HepG2 (cell line): ENCODE results near the gene SGMS1. TPM values are rescaled to one million over a fixed set of nuclear protein-coding genes. Genes with fewer than 3 reads are reported as not detected.

Experiments
- BORCS8-MEF2B ChIP-seq: sonication (generic); formaldehyde crosslinking; IDR thresholded peaks from 2 replicates; pipeline ENCODE4 v1.8.0; 2022; ENCODE audit warnings: mild to moderate bottlenecking, missing genetic modification reagents
- HCFC1 ChIP-seq: fragments of 150-350 bp; IDR thresholded peaks from 2 replicates; pipeline ENCODE4 v1.6.1; 2014; ENCODE audit warnings: low read depth, low read length
- HDAC6 ChIP-seq: fragments of 200-600 bp; sonication (generic); IDR thresholded peaks from 2 replicates; pipeline ENCODE4 v1.7.0; 2017; ENCODE audit warnings: mild to moderate bottlenecking, antibody characterized with exemption, low read length, low read depth
- NR2F6 ChIP-seq, 2 experiments: IDR thresholded peaks; 2 replicates each; pipeline ENCODE4 v1.6.1; 2016; ENCODE audit warnings: antibody characterized with exemption in 1 of 2, mild to moderate bottlenecking in 1 of 2
- POGZ ChIP-seq: sonication (generic); formaldehyde crosslinking; IDR thresholded peaks from 2 replicates; pipeline ENCODE4 v1.4.0; 2020; ENCODE audit warnings: mild to moderate bottlenecking, missing genetic modification reagents
- RXRB ChIP-seq: IDR thresholded peaks from 2 replicates; pipeline ENCODE4 v1.6.1; 2016; ENCODE audit warnings: borderline replicate concordance, missing genetic modification reagents, missing compliant biosample characterization
- ZKSCAN1 ChIP-seq: fragments of 150-350 bp; IDR thresholded peaks from 2 replicates; pipeline ENCODE4 v1.6.1; 2014; ENCODE audit warnings: low read length
- ZNF138 ChIP-seq: sonication (generic); formaldehyde crosslinking; IDR thresholded peaks from 2 replicates; pipeline ENCODE4 v1.5.0; 2020; ENCODE audit warnings: mild to moderate bottlenecking, low read depth, missing genetic modification reagents
- polyA plus RNA-seq, 8 experiments: library from polyadenylated mRNA; depleted of rRNA in 3 of 8; stranded (reverse) in 7 of 8; unstranded in 1 of 8; fragments of >200 nt; fragmentation: Illumina TruSeq in 4 of 8; extraction: Trizol in 4 of 8; gene quantifications; 2 replicates each; pipeline versions ENCODE4 v1.2.1 to v1.2.3, GENCODE V29; 2011 to 2016; ENCODE audit warnings: low read depth in 4 of 8, missing spikeins in 1 of 8, mixed read lengths in 1 of 8; ENCODE audit not compliant: insufficient read depth in 1 of 8
- total RNA-seq, 5 experiments: library from RNA; depleted of rRNA; stranded (reverse); fragments of >200 nt; fragmentation: Illumina TruSeq; extraction: Trizol; gene quantifications; 2 replicates each; pipeline ENCODE4 v1.2.3, GENCODE V29; 2016; ENCODE audit warnings: low read depth in 1 of 5
- TF ChIP-seq, protein P1 (sequence below): IDR thresholded peaks from 2 replicates; pipeline ENCODE4 v1.6.1; 2016; ENCODE audit warnings: mild to moderate bottlenecking
- TF ChIP-seq, protein P2 (sequence below): sonication (generic); formaldehyde crosslinking; IDR thresholded peaks from 2 replicates; pipeline ENCODE4 v1.4.0; 2020; ENCODE audit warnings: missing genetic modification reagents, borderline replicate concordance
- TF ChIP-seq, protein P3 (sequence below): sonication (generic); formaldehyde crosslinking; IDR thresholded peaks from 2 replicates; pipeline ENCODE4 v1.4.0; 2020; ENCODE audit warnings: missing genetic modification reagents, borderline replicate concordance
- TF ChIP-seq, protein P4 (sequence below): sonication (generic); formaldehyde crosslinking; IDR thresholded peaks from 2 replicates; pipeline ENCODE4 v1.5.0; 2020; ENCODE audit warnings: mild to moderate bottlenecking, missing genetic modification reagents, borderline replicate concordance
- TF ChIP-seq, protein P5 (sequence below): sonication (generic); formaldehyde crosslinking; IDR thresholded peaks from 2 replicates; pipeline ENCODE4 v1.9.0; 2021; ENCODE audit warnings: missing genetic modification reagents, mild to moderate bottlenecking, borderline replicate concordance
- TF ChIP-seq, protein P6 (sequence below): sonication (generic); IDR thresholded peaks from 2 replicates; pipeline ENCODE4 v1.6.1; 2016; ENCODE audit warnings: low read depth, borderline replicate concordance

Gene SGMS1
- total and polyA plus RNA-seq, 2 of the 13 experiments (the other 11 are each of a cell fraction or from before 2014, with no cell fraction given) = 6.5 to 15.1 TPM

DNA sequence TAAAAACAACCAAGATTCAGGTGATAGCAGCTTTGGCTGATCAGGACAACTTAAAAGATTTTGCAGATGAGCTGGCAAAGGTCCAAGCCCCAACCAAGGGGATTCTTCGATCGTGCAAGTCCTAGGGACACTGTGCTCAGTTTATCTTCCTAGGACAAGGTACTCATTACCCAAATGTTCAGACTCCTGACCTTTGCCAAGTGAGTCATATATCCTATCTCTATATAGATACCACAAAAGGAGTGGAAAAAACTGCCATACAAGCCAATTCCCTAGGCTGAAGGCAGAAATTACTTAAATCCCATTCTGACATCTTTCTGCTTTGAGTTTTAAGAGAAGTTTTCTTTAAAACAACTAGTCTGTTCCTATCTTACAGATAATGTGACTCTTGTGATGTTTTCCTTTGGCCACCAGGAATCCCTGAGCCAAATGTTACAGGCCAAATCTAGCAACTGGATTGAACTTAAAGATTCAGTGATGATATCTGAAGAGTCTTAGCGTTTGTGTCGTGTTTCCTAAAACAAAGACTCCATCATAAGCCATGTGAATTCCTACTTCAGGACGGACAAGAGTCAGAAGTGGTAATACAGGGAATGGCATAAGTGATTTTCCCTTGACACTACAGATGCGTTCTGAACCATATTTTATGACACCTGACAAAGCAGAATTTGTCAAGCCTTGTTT, 229.8 kb downstream of the SGMS1 start (continued):
- TF ChIP-seq, protein P1, sequence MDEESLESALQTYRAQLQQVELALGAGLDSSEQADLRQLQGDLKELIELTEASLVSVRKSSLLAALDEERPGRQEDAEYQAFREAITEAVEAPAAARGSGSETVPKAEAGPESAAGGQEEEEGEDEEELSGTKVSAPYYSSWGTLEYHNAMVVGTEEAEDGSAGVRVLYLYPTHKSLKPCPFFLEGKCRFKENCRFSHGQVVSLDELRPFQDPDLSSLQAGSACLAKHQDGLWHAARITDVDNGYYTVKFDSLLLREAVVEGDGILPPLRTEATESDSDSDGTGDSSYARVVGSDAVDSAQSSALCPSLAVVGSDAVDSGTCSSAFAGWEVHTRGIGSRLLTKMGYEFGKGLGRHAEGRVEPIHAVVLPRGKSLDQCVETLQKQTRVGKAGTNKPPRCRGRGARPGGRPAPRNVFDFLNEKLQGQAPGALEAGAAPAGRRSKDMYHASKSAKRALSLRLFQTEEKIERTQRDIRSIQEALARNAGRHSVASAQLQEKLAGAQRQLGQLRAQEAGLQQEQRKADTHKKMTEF (CRISPR knock-in tag) = no peak
- TF ChIP-seq HDAC6 (no peak), BORCS8-MEF2B (no peak), NR2F6 (IDR thresholded peaks at IDR 0.05) (peak; percentile 70), NR2F6 (CRISPR knock-in tag; IDR thresholded peaks at IDR 0.05) (peak; percentile 77), POGZ (CRISPR knock-in tag) (peak; percentile 59), ZNF138 (no peak), ZKSCAN1 (no peak), RXRB (CRISPR knock-in tag) (peak; percentile 24; the same call in 1 of the 2 replicates), HCFC1 (no peak)
- TF ChIP-seq, protein P2, sequence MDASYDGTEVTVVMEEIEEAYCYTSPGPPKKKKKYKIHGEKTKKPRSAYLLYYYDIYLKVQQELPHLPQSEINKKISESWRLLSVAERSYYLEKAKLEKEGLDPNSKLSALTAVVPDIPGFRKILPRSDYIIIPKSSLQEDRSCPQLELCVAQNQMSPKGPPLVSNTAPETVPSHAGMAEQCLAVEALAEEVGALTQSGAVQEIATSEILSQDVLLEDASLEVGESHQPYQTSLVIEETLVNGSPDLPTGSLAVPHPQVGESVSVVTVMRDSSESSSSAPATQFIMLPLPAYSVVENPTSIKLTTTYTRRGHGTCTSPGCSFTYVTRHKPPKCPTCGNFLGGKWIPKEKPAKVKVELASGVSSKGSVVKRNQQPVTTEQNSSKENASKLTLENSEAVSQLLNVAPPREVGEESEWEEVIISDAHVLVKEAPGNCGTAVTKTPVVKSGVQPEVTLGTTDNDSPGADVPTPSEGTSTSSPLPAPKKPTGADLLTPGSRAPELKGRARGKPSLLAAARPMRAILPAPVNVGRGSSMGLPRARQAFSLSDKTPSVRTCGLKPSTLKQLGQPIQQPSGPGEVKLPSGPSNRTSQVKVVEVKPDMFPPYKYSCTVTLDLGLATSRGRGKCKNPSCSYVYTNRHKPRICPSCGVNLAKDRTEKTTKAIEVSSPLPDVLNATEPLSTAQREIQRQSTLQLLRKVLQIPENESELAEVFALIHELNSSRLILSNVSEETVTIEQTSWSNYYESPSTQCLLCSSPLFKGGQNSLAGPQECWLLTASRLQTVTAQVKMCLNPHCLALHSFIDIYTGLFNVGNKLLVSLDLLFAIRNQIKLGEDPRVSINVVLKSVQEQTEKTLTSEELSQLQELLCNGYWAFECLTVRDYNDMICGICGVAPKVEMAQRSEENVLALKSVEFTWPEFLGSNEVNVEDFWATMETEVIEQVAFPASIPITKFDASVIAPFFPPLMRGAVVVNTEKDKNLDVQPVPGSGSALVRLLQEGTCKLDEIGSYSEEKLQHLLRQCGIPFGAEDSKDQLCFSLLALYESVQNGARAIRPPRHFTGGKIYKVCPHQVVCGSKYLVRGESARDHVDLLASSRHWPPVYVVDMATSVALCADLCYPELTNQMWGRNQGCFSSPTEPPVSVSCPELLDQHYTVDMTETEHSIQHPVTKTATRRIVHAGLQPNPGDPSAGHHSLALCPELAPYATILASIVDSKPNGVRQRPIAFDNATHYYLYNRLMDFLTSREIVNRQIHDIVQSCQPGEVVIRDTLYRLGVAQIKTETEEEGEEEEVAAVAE (CRISPR knock-in tag) = no peak
- TF ChIP-seq, protein P3, sequence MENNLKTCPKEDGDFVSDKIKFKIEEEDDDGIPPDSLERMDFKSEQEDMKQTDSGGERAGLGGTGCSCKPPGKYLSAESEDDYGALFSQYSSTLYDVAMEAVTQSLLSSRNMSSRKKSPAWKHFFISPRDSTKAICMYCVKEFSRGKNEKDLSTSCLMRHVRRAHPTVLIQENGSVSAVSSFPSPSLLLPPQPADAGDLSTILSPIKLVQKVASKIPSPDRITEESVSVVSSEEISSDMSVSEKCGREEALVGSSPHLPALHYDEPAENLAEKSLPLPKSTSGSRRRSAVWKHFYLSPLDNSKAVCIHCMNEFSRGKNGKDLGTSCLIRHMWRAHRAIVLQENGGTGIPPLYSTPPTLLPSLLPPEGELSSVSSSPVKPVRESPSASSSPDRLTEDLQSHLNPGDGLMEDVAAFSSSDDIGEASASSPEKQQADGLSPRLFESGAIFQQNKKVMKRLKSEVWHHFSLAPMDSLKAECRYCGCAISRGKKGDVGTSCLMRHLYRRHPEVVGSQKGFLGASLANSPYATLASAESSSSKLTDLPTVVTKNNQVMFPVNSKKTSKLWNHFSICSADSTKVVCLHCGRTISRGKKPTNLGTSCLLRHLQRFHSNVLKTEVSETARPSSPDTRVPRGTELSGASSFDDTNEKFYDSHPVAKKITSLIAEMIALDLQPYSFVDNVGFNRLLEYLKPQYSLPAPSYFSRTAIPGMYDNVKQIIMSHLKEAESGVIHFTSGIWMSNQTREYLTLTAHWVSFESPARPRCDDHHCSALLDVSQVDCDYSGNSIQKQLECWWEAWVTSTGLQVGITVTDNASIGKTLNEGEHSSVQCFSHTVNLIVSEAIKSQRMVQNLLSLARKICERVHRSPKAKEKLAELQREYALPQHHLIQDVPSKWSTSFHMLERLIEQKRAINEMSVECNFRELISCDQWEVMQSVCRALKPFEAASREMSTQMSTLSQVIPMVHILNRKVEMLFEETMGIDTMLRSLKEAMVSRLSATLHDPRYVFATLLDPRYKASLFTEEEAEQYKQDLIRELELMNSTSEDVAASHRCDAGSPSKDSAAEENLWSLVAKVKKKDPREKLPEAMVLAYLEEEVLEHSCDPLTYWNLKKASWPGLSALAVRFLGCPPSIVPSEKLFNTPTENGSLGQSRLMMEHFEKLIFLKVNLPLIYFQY (CRISPR knock-in tag) = no peak
- TF ChIP-seq, protein P4, sequence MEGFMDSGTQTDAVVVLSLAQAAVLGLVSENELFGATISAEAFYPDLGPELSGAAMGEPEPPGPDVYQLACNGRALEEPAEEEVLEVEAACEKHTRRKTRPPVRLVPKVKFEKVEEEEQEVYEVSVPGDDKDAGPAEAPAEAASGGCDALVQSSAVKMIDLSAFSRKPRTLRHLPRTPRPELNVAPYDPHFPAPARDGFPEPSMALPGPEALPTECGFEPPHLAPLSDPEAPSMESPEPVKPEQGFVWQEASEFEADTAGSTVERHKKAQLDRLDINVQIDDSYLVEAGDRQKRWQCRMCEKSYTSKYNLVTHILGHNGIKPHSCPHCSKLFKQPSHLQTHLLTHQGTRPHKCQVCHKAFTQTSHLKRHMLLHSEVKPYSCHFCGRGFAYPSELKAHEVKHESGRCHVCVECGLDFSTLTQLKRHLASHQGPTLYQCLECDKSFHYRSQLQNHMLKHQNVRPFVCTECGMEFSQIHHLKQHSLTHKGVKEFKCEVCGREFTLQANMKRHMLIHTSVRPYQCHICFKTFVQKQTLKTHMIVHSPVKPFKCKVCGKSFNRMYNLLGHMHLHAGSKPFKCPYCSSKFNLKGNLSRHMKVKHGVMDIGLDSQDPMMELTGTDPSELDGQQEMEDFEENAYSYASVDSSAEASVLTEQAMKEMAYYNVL (CRISPR knock-in tag) = no peak
- TF ChIP-seq, protein P5, sequence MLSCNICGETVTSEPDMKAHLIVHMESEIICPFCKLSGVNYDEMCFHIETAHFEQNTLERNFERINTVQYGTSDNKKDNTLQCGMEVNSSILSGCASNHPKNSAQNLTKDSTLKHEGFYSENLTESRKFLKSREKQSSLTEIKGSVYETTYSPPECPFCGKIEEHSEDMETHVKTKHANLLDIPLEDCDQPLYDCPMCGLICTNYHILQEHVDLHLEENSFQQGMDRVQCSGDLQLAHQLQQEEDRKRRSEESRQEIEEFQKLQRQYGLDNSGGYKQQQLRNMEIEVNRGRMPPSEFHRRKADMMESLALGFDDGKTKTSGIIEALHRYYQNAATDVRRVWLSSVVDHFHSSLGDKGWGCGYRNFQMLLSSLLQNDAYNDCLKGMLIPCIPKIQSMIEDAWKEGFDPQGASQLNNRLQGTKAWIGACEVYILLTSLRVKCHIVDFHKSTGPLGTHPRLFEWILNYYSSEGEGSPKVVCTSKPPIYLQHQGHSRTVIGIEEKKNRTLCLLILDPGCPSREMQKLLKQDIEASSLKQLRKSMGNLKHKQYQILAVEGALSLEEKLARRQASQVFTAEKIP (CRISPR knock-in tag) = no peak
- TF ChIP-seq, protein P6, sequence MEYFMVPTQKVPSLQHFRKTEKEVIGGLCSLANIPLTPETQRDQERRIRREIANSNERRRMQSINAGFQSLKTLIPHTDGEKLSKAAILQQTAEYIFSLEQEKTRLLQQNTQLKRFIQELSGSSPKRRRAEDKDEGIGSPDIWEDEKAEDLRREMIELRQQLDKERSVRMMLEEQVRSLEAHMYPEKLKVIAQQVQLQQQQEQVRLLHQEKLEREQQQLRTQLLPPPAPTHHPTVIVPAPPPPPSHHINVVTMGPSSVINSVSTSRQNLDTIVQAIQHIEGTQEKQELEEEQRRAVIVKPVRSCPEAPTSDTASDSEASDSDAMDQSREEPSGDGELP = no peak
